Lung microvascular endothelial cell (primary cell): ENCODE results near the gene HCAR3. TPM values are rescaled to one million over a fixed set of nuclear protein-coding genes. Genes with fewer than 3 reads are reported as not detected.

Source experiments
- DNase-seq, 2 donors: peaks; one replicate each; pipeline versions ENCODE4 v3.0.0 to v3.0.0-alpha.2; 2010; ENCODE audit warnings: low read depth in 2 of 2
- total RNA-seq: library from RNA; depleted of rRNA; stranded (reverse); fragments of >200 nt; gene quantifications from 2 replicates; pipeline ENCODE4 v1.2.1, GENCODE V29; 2014

HCAR3 gene
- total RNA-seq, 1 donor from 2014 or later, result not detected

- DNase-seq, result peak in 1 of 2 donors; percentile 44
Measured at GRCh38 chr12:122669397-122670070, 47.1 kb downstream of the HCAR3 start.

- DNase-seq, result no peak
Measured at GRCh38 chr12:122668268-122668667, 48.3 kb downstream of the HCAR3 start.

GRCh38 chr12:122665759-122666158 lies 50.9 kb downstream of the HCAR3 start:
- DNase-seq, result no peak

GRCh38 chr12:122665349-122665748 lies 51.3 kb downstream of the HCAR3 start:
- DNase-seq, result no peak

Other genes starting within 250 kb of the HCAR3 start
- gene ZCCHC8, start 215.9 kb downstream of the HCAR3 start, total RNA-seq, result 7.0 and 14.3 TPM in 2 replicates
- 19.6 and 28.0 TPM in 2 replicates for gene RSRC2, start 189.9 kb downstream of the HCAR3 start, total RNA-seq
- gene KNTC1, start 189.6 kb downstream of the HCAR3 start, total RNA-seq, result 13.1 and 15.3 TPM in 2 replicates
- not detected in 2 replicates for gene HCAR2, start 13.5 kb downstream of the HCAR3 start, total RNA-seq
- under 0.01 TPM in 1 of 2 replicates, not detected in the other for gene HCAR1, start 14.0 kb upstream of the HCAR3 start, total RNA-seq
- 25.6 and 27.7 TPM in 2 replicates for gene DENR, start 36.0 kb upstream of the HCAR3 start, total RNA-seq
- gene CCDC62, start 57.8 kb upstream of the HCAR3 start, total RNA-seq, result 0.22 and 0.40 TPM in 2 replicates
- 28.2 and 49.5 TPM in 2 replicates for gene HIP1R, start 118.6 kb upstream of the HCAR3 start, total RNA-seq
- 9.1 and 9.6 TPM in 2 replicates for gene VPS37B, start 179.3 kb upstream of the HCAR3 start, total RNA-seq
- 5.0 TPM in 2 replicates for gene ABCB9, start 249.7 kb upstream of the HCAR3 start, total RNA-seq